ES-I3 (cell line): ENCODE results near the gene RNF212.

Experiments used
- H3K36me3 ChIP-seq: 2 replicates; pipeline ENCODE4 v1.6.1; 2013; ENCODE audit warnings: mild to moderate bottlenecking, low read length, control low read depth, moderate library complexity; ENCODE audit not compliant: insufficient read depth
- H3K4me1 ChIP-seq: 2 replicates; pipeline ENCODE4 v1.6.1; 2013; ENCODE audit warnings: mild to moderate bottlenecking, control low read depth, low read length; ENCODE audit not compliant: insufficient read depth
- H3K9ac ChIP-seq: 2 replicates; pipeline ENCODE4 v1.6.1; 2013; ENCODE audit warnings: low read depth, mild to moderate bottlenecking, low read length, moderate library complexity
- H3K9me3 ChIP-seq: 2 replicates; pipeline ENCODE4 v1.6.1; 2013; ENCODE audit warnings: mild to moderate bottlenecking, low read length, moderate library complexity; ENCODE audit not compliant: control insufficient read depth, insufficient read depth

Gene RNF212

GRCh38 chr4:1113311-1114009 is at the start of gene RNF212:
Gene RNF212 (minus strand): TSS chr4:1113564. CDS start chr4:1113464, 100 bp downstream.
- H3K9me3 ChIP-seq: no peaks in the 10 kb centered on the region
- no peak within 1 kb of the TSS; the same call in 1 of the 2 replicates for H3K9ac ChIP-seq
- H3K36me3 ChIP-seq: no peaks in the 10 kb centered on the region
- peaks cover 6% of the 10 kb centered on the region; the same call in 1 of the 2 replicates for H3K4me1 ChIP-seq

- H3K9ac ChIP-seq: no peak overlapping the region
- no peaks in the 10 kb centered on the region for H3K36me3 ChIP-seq
- H3K9me3 ChIP-seq: peaks cover 4% of the 10 kb centered on the region; the same call in 1 of the 2 replicates
- H3K4me1 ChIP-seq: no peaks in the 10 kb centered on the region
Measured at GRCh38 chr4:1160351-1160750, 47.0 kb upstream of the RNF212 start.

- no peaks in the 10 kb centered on the region for H3K4me1 ChIP-seq
- no peaks in the 10 kb centered on the region for H3K36me3 ChIP-seq
- H3K9me3 ChIP-seq: peaks cover 4% of the 10 kb centered on the region; the same call in 1 of the 2 replicates
- no peak overlapping the region for H3K9ac ChIP-seq
Measured at GRCh38 chr4:1156069-1156468, 42.7 kb upstream of the RNF212 start.

GRCh38 chr4:1155314-1155713 is 42.0 kb upstream of the RNF212 start:
- H3K4me1 ChIP-seq: no peaks in the 10 kb centered on the region
- no peak overlapping the region for H3K9ac ChIP-seq
- no peaks in the 10 kb centered on the region for H3K36me3 ChIP-seq
- H3K9me3 ChIP-seq: peaks cover 4% of the 10 kb centered on the region; the same call in 1 of the 2 replicates

- H3K9ac ChIP-seq: no peak overlapping the region
- H3K9me3 ChIP-seq: peaks cover 5% of the 10 kb centered on the region; the same call in 1 of the 2 replicates
- no peaks in the 10 kb centered on the region for H3K36me3 ChIP-seq
- no peaks in the 10 kb centered on the region for H3K4me1 ChIP-seq
Measured at GRCh38 chr4:1154523-1155182, 41.3 kb upstream of the RNF212 start.

- H3K9ac ChIP-seq: no peak overlapping the region
- no peaks in the 10 kb centered on the region for H3K4me1 ChIP-seq
- H3K9me3 ChIP-seq: peaks cover 7% of the 10 kb centered on the region; the same call in 1 of the 2 replicates
- no peaks in the 10 kb centered on the region for H3K36me3 ChIP-seq
Measured at GRCh38 chr4:1154126-1154522, 40.8 kb upstream of the RNF212 start.

- Histone ChIP-seq H3K4me1 (no peaks in the 10 kb centered on the region), H3K9me3 (peaks cover 7% of the 10 kb centered on the region; the same call in 1 of the 2 replicates), H3K36me3 (no peaks in the 10 kb centered on the region), H3K9ac (no peak overlapping the region)
Measured at GRCh38 chr4:1153567-1154090, 40.3 kb upstream of the RNF212 start.

GRCh38 chr4:1152290-1152689 is 38.9 kb upstream of the RNF212 start:
- Histone ChIP-seq H3K9me3 (0 out of 2 replicates have a peak, but pooled peaks cover 3% of the 10 kb centered on the region), H3K4me1 (no peaks in the 10 kb centered on the region), H3K36me3 (no peaks in the 10 kb centered on the region), H3K9ac (no peak overlapping the region)

- Histone ChIP-seq H3K4me1 (no peaks in the 10 kb centered on the region), H3K9ac (no peak overlapping the region), H3K36me3 (no peaks in the 10 kb centered on the region), H3K9me3 (0 out of 2 replicates have a peak, but pooled peaks cover 3% of the 10 kb centered on the region)
Measured at GRCh38 chr4:1151541-1151940, 38.2 kb upstream of the RNF212 start.

- Histone ChIP-seq H3K36me3 (no peaks in the 10 kb centered on the region), H3K9me3 (0 out of 2 replicates have a peak, but pooled peaks cover 3% of the 10 kb centered on the region), H3K4me1 (no peaks in the 10 kb centered on the region), H3K9ac (no peak overlapping the region)
Measured at GRCh38 chr4:1150875-1151274, 37.5 kb upstream of the RNF212 start.

GRCh38 chr4:1139860-1140259 is 26.5 kb upstream of the RNF212 start:
- H3K9me3 ChIP-seq: no peaks in the 10 kb centered on the region
- H3K4me1 ChIP-seq: no peaks in the 10 kb centered on the region
- H3K36me3 ChIP-seq: no peaks in the 10 kb centered on the region
- H3K9ac ChIP-seq: no peak overlapping the region

- no peaks in the 10 kb centered on the region for H3K4me1 ChIP-seq
- no peaks in the 10 kb centered on the region for H3K9me3 ChIP-seq
- no peak overlapping the region for H3K9ac ChIP-seq
- no peaks in the 10 kb centered on the region for H3K36me3 ChIP-seq
Measured at GRCh38 chr4:1137850-1138249, 24.5 kb upstream of the RNF212 start.

GRCh38 chr4:1137063-1137776 is 23.9 kb upstream of the RNF212 start:
- Histone ChIP-seq H3K9me3 (no peaks in the 10 kb centered on the region), H3K36me3 (no peaks in the 10 kb centered on the region), H3K4me1 (no peaks in the 10 kb centered on the region), H3K9ac (no peak overlapping the region)

GRCh38 chr4:1136048-1136447 is 22.7 kb upstream of the RNF212 start:
- Histone ChIP-seq H3K9ac (no peak overlapping the region), H3K36me3 (no peaks in the 10 kb centered on the region), H3K4me1 (no peaks in the 10 kb centered on the region), H3K9me3 (no peaks in the 10 kb centered on the region)
